Measurements from ENCODE around the gene GNPTAB.
"Not testable (repeated sequence)": the region's sequence is repeated elsewhere in the genome, so short reads cannot be mapped to it uniquely, and the experiment has no call there.

The GNPTAB gene

GRCh38 chr12:101767537-101767936 lies 63.2 kb downstream of the GNPTAB start:
- no peak for DNase-seq

- no peak for DNase-seq
Measured at GRCh38 chr12:101764051-101764792, 66.5 kb downstream of the GNPTAB start.

DNA sequence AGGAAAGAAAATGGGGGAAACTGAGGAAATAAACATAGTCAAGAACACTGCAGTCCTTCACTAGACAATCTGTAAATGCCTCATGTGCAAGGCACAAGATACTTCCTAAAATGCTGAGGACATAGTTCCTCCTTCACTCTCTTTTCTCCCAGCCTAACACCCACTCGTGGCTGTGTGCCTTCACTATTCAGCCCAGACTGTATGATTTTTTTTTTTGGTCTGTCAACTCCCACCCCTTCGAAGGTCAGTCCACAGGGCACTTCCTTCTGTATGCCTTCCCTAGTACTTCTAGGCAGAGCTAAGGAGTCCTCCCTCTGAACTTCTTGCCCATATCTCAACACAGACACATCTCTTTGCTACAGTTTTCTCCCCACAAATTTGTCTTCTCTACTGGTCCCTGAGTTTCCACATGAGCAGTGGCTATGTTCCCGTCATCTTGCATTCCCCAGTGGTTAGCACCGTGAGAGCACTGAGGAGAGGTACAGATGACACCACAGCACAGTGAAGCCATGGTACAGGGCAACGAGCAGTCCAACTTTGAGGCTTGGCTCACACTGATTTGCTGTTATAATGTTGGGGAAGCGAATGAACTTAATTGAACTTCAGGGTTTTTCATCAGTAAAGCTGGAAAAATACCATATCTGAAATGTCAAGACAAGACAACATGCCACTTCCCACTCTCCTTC lies 67.4 kb downstream of the GNPTAB start:
- DNase-seq, result no peak

- DNase-seq, result no peak
Measured at GRCh38 chr12:101761781-101762180, 69.0 kb downstream of the GNPTAB start.

DNA sequence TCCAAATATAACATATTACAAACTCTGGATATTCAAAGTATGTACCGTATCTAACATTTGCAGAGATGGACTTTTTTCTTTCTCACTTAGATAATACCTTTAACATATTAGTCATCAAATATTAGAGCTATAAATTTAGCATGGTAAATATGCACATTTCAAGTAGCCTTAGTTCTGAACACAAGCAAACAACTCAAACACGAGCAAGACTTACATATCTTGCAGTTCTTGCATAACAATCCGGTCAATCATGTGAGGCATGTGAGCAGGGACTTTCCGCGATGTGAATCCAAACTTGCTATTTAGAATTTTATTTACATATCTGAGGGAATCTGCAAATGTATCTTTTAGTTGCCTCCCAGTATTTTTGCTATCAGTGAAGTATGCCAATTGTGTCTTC lies 69.4 kb downstream of the GNPTAB start:
- no peak for DNase-seq

GRCh38 chr12:101759396-101760047 lies 71.2 kb downstream of the GNPTAB start:
- DNase-seq, result no peak

DNA sequence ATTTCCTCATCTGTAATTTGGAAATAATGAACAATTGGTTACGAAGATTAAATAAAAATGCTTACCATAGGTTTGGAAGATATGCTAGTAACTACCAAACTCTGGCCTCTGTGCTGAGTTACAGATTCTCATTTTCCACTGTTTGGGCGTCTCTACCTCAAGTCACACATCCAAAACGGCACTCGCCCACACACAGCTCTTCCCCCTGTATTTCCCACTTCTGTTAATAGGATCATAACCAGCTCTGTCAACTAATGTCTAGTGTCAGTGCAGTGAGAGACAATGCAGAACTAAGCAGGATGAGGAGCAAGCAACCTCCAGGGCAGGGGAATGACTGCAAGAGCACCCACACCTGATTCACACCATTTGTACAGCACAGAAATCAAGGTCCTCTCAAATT lies 80.6 kb downstream of the GNPTAB start:
- DNase-seq, result no peak

- no peak for DNase-seq
Measured at GRCh38 chr12:101749657-101750056, 81.1 kb downstream of the GNPTAB start.

DNA sequence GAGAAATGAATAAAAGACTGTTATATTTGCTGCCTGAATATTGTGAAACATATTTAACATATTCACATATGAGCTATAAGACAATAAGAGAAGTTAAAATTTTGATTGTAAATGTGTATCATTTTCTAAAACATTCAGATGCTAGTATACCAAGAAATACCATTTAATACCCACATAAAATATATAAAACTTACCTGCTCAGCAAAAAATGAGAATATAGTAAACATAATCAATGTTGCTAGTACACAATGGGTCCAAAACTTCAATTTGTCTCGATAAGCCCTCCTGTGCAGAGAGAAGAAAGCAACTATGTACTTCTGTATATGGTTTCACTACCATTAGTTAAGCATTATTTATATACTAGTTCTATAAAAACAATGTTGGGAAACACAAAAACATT lies 81.9 kb downstream of the GNPTAB start:
- DNase-seq, result no peak

DNA sequence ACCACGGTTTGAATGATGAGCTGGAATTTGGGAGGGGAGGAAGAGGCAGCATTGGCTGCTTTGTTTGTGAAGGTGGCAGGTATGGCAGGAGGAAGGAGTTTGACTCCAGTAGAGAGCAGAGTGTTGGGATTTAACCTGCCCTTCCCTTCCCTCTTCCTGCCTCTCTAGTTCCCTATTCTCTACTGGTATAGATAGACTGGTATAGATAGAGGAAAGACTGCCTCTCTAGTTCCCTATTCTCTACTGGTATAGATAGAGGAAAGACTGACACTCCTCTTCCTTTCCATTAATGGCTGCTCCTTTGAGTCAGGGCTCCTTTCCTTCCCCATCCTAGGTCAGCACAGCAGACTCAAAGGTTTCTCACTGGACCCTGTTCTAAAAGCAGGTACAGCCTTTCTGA lies 83.1 kb downstream of the GNPTAB start:
- no peak for DNase-seq

DNA sequence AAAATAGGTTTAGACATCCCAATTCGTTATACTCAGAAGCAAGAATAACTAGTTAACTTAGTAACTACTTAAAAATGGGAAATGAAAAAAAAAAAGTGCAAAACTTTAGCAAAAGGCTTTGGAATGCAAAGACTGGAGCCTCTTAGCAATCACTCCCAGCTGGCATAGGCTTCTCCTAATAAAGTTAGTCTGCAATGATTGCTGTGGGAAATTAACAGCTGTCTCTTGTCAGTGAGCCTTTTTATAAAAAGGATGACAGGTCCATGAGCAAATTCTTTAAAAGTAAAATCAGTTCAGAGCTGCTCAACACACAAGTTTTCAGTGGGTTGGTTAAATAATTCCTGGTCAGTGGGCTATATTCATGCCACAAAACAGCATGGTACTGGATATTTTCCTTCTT lies 84.1 kb downstream of the GNPTAB start:
- no peak for DNase-seq

DNA sequence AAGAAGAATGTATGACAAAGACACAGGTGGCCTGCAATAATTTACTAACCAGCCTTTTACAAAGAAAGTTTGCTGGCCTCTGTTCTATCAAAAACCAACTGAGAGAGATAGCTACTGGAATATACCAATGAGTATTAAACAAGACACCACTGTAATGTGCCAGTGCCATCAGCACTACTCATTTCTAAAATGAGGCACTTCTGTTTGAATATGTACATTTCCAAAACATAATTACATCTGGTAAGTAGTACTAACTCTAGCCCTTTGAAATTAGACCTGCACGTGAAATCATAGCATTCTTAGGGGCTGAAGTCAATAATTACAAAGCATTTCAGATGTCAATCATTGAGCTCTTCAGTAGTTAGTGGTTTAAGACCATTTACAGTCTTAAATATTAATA lies 84.6 kb downstream of the GNPTAB start:
- DNase-seq, result no peak

- no peak for DNase-seq
Measured at GRCh38 chr12:101745481-101745880, 85.3 kb downstream of the GNPTAB start.

GRCh38 chr12:101743724-101744472 lies 86.9 kb downstream of the GNPTAB start:
- DNase-seq, result no peak

DNA sequence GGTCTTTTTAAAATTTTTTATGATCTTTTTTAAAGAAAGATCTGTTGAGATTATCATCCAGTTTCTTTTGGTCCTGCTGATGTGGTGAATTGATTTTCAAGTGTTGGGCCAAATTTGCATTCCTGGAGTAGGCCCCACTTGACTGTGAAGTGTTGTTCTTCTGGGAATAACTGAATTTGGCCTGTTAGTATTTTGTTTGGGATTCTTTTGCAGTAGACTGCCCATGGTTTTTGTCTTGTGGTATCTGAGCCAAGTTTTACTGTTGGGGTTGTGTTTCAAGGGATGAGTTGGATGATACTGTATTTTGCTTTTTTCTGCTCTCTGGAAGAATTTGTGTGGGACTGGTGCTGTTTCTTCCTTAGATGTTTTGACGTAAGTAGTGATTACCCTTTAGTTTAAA lies 87.5 kb downstream of the GNPTAB start:
- no peak for DNase-seq

- DNase-seq, result no peak
Measured at GRCh38 chr12:101740980-101741379, 89.8 kb downstream of the GNPTAB start.

GRCh38 chr12:101740566-101740965 lies 90.2 kb downstream of the GNPTAB start:
- DNase-seq, result no peak

GRCh38 chr12:101738920-101739665 lies 91.7 kb downstream of the GNPTAB start, which contains the start of gene SYCP3:
Gene SYCP3 (minus strand): TSS chr12:101739462. CDS start chr12:101737935, 1,527 bp downstream.
- no peak for DNase-seq

- no peak for DNase-seq
Measured at GRCh38 chr12:101737476-101737875, 93.3 kb downstream of the GNPTAB start.

GRCh38 chr12:101734482-101734881 lies 96.3 kb downstream of the GNPTAB start:
- not testable (repeated sequence) for DNase-seq

DNA sequence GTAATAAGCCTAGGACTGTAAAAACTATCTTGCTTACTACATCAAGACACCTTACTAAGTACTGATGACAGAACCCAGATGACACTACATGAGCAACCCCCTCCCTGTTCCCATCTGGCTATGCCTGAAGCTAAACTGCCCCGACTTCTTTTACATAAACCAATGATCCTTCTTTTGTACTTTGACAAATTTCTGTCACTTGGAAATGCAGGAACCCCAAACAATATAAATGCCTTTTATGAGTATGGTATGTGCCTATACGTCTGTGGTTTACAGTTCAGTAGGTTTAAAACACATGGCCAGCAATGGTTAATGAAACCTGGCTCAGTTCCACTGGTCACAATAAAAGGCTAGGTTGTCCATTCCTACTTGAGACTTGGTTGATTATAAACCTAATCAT lies 97.6 kb downstream of the GNPTAB start:
- no peak for DNase-seq

- DNase-seq, result no peak
Measured at GRCh38 chr12:101732318-101732717, 98.4 kb downstream of the GNPTAB start.

DNA sequence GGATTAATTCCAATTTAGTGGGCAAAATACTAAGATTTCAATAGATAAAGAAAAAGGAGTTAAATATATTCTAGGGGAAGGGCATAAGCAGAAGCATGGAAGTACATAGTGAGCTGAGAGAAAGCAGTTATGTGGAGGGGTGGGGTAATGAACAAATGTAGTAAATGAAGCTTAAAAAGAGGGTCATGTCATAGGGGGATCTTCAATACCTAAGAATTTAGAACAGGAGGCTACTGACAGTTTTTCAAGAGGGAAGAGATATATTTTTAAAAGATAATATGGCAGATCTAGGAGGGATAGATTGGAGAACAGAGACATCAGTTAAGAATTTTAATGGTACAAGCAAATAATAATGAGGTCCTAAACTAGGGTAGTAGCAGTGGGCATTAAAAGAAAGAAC lies 100.9 kb downstream of the GNPTAB start:
- DNase-seq, result no peak

Measured in activated naive CD4-positive, alpha-beta T cell treated with anti-CD3 and anti-CD28 coated beads, Interleukin-2, amount 50 U/mL, for 16 hours (primary cell).